Superior temporal gyrus (tissue), 1 donor: Measurements from ENCODE around the gene AQP2.

Experiments used
- DNase-seq: peaks from one replicate; pipeline ENCODE4 v3.0.0-alpha.2; 2016; ENCODE audit errors: extremely low spot score

Gene AQP2

GRCh38 chr12:49941556-49942511, 8.7 kb upstream of the AQP2 start:
- DNase-seq: no peak

GRCh38 chr12:49942512-49942893, 8.0 kb upstream of the AQP2 start:
- no peak for DNase-seq

GRCh38 chr12:49942921-49943624, 7.5 kb upstream of the AQP2 start:
- DNase-seq: no peak

- no peak for DNase-seq
These were observed 6.9 kb upstream of the AQP2 start for GRCh38 chr12:49943625-49943960.

- DNase-seq: no peak
These were observed 6.5 kb upstream of the AQP2 start for GRCh38 chr12:49944046-49944445.

- no peak for DNase-seq
These were observed 5.8 kb upstream of the AQP2 start for GRCh38 chr12:49944718-49945117.

- DNase-seq: peak; percentile 88
These were observed 5.0 kb upstream of the AQP2 start for GRCh38 chr12:49945394-49946080.

GRCh38 chr12:49946086-49946485, 4.5 kb upstream of the AQP2 start:
- DNase-seq: no peak

GRCh38 chr12:49946497-49946896, 4.0 kb upstream of the AQP2 start:
- no peak for DNase-seq

GRCh38 chr12:49947593-49948226, 2.8 kb upstream of the AQP2 start:
- no peak for DNase-seq

GRCh38 chr12:49948866-49949845, 1.4 kb upstream of the AQP2 start:
- no peak for DNase-seq

- DNase-seq: no peak
These were observed 671 bp upstream of the AQP2 start for GRCh38 chr12:49949866-49950265.

- DNase-seq: no peak
These were observed 1.1 kb downstream of the AQP2 start for GRCh38 chr12:49951411-49952240.

GRCh38 chr12:49952391-49953055, 2.0 kb downstream of the AQP2 start:
- DNase-seq: no peak

- no peak for DNase-seq
These were observed 2.6 kb downstream of the AQP2 start for GRCh38 chr12:49953151-49953550.

- DNase-seq: no peak
These were observed 3.7 kb downstream of the AQP2 start for GRCh38 chr12:49953961-49954846.

- DNase-seq: no peak
These were observed 4.6 kb downstream of the AQP2 start for GRCh38 chr12:49954863-49955830.
